ENCODE measurements around the gene RBM20.
"Not testable (repeated sequence)": the region's sequence is repeated elsewhere in the genome, so short reads cannot be mapped to it uniquely, and the experiment has no call there.

RBM20 gene

DNA sequence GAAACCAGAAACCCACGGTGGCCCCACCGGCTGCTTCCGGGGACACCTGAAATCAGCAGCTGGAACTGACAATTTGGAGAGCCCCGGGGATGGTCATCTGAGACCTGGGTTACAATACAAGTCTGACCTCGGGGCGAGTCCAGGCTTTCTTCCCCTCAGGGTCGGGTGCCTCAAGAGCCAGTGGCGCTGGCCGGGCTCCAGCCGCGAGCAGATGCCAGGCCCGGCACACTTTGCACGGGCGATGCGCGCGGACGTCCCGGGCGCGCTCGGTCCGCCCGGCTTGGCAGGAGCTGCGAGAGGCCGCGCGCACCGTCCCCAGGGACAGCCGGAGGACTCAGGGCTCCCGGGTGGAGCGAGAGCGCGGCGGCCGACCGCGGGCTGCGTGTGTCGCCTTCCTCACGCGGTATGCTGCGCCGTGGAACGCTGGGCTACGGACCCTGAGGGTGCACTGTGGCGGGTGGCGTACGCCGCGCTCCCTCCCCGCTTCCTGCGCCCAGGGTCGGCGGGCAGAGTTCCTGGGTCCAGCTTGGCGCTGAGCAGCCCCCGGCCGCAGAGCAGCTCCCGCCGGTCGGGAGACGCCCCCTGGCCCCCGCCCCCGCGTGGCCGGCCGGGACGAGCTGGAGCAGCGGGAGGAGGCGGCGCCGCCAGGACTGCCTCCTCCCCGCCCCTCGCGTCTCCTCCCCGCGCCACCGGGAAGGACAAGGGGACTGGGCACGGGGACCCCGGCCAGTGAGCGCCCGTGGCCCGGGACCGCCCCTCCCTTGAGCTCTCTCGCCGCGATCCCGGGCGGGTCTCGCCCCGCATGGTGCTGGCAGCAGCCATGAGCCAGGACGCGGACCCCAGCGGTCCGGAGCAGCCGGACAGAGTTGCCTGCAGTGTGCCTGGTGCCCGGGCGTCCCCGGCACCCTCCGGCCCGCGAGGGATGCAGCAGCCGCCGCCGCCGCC lies at the start of gene RBM20:
TSS of gene RBM20 (plus strand) at position 684 of the 945 bp plus-strand sequence. CDS start at position 803, 119 bp downstream.
- no peak for DNase-seq (ENCODE audit: low read depth)

DNA sequence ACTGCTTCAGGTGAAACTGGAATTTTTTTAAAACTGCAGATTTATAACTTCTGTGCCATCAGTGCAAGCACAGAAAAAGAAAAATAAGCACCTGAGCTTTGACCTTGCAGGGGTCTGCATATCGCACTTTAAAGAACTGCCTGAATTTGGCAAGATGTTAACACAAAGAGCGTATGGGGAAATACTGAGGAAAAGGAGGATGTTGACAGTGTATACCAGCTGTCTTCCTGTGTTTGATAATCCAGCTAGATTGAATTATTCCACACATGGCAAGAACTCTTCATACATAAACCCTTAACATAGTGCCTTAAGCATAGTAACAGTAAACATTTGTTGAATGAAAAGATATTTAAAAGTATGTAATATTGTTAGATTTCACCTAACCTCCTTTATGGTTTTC lies 46.7 kb upstream of the RBM20 start:
- DNase-seq (ENCODE audit: low read depth): no peak

DNA sequence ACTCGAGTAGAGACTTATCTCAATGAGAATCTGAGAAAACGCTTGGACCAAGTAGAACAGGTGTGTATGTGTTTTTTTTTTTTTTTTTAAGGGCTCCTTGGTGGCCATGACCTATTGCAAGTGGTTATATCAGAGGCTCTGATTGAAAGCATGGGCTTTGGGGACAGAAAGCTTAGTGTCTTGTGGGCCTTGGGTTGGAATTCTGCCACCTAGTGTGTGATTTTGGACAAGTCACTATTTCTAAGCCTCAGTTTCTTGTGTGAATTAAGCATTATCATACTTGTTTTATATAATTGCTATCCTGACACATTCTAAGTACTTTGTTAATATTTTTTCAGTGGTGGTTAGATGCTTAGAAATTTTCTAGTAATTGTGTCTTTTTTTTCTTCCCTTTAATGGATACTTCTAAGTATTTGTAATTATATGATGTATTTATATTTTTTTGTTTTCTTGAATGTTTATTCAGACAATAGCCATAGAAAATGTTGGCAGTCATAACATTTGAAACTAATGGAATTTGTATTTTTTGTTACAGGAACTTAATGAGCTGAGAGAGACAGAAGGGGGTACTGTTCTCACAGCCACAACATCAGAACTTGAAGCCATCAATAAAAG lies 43.5 kb upstream of the RBM20 start:
- no peak for DNase-seq (ENCODE audit: low read depth)

DNA sequence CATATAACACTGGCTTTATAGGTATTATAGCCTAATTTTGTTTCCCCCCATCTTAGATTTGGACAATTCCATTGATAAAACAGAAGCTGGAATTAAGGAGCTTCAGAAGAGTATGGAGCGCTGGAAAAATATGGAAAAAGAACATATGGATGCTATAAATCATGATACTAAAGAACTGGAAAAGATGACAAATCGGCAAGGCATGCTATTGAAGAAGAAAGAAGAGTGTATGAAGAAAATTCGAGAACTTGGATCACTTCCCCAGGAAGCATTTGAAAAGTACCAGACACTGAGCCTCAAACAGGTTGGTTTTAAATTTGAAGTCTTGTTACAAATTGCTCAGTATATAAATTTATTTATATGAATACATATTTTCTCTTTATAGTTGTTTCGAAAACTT lies 42.6 kb upstream of the RBM20 start:
- no peak for DNase-seq (ENCODE audit: low read depth)

DNA sequence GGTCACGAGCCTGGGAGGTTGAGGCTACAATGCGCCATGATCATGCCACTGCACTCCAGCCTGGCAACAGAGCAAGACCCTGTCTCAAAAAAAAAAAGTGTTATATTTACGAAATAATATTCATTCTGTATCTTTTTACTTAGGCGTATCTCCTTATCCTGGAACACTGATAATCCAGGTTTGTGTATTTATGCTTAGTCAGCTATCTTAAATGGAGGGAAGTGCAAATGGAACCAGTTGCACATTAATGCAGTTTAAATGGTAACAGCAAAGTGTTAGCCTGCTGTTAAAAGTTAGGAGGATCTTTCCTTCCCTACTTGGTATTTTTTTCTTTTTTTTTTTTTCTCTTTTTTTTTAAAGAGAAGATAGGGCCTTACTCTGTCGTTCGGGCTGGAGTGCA lies 36.0 kb upstream of the RBM20 start:
- no peak for DNase-seq (ENCODE audit: low read depth)

DNA sequence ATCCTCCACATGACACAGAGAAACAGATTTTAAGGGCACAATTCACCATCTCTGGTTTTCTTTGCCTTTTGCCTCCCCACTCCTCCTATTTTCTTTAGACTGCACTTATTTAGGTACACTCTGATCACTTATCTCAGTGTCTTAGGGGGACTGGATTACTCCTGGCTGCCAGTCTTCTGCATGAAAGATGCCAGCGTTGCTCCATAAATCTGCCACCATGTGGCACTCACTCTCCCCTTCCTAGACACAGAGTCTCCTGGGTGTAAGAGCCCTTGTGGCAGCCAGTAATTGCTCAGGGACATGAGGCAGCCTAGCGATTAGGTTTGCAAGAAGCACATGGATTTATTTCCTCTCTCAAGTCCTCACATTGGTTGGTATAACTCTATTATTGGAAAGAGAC lies 34.5 kb upstream of the RBM20 start:
- no peak for DNase-seq (ENCODE audit: low read depth)

DNA sequence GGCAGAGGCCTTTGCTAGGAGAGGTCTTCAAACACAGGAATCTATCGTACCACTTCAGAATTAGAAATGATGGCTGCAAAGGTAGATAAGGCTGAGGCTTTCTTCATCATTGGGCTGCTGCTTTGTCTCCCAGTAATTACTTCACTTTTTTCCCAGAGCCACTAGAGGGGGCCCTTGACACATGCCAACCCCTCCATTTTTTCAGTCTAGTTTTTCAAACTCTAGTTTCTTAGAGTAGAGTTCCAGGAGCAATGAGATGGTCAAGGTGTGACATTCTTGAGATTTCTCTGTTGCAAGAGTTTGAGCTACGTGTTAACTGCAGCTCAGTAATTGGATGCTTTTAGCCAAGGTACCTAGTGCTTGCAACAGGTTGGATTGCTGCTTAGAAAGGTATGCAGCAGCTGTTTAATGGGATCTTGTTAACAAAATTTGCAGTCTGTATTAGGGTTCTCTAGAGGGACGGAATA lies 33.8 kb upstream of the RBM20 start:
- DNase-seq (ENCODE audit: low read depth): peak; percentile 22

DNA sequence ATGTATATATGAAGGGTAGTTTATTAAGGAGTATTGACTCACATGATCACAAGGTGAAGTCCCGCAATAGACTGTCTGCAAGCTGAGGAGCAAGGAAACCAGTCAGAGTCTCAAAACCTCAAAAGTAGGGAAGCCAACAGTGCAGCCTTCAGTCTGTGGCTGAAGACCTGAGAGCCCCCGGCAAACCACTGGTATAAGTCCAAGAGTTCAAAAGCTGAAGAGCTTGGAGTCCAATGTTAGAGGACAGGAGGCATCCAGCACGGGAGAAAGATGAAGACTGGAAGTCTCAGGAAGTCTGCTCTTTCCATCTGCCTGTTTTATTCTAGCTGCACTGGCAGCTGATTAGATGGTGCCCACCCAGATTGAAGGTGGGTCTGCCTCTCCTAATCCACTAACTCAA lies 33.4 kb upstream of the RBM20 start:
- DNase-seq (ENCODE audit: low read depth): not testable (repeated sequence)

DNA sequence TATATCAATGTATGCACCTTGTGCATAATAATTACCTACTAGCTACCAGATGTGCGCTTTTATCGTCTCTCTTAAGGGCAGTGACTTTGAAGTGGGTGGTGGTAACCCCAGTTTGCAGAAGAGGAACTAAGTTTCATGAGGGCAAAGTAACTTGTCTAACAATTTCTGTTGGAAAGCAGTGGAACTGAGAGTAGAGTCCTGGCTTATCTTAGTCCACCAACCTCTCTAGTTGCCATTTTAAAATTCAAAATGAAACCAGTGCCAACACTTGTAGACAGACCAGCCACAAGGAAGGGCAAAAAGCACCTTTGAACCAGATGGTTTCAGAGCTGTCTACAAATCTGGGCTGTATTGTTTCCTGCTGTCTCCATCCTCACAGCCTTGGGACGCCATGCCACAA lies 32.0 kb upstream of the RBM20 start:
- DNase-seq (ENCODE audit: low read depth): no peak

DNA sequence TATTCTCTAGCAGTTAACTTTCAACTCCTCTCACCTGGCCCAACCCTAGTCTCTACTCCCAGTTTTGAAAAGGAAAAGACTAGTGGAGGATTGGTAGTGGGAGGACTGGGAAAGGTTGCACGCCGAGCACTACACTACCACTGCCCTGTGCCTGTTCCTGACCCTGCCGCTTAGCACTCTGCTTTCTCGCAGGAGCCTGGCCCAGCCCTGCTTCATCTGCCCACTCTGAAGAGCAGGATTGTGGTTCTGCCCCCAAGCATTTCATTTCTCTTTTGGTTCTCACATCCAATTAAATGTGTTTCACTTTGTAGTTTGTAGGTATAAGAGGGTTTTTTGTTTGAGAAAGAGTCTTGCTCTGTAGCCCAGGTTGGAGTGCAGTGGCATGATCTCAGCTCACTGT lies 31.5 kb upstream of the RBM20 start:
- no peak for DNase-seq (ENCODE audit: low read depth)

DNA sequence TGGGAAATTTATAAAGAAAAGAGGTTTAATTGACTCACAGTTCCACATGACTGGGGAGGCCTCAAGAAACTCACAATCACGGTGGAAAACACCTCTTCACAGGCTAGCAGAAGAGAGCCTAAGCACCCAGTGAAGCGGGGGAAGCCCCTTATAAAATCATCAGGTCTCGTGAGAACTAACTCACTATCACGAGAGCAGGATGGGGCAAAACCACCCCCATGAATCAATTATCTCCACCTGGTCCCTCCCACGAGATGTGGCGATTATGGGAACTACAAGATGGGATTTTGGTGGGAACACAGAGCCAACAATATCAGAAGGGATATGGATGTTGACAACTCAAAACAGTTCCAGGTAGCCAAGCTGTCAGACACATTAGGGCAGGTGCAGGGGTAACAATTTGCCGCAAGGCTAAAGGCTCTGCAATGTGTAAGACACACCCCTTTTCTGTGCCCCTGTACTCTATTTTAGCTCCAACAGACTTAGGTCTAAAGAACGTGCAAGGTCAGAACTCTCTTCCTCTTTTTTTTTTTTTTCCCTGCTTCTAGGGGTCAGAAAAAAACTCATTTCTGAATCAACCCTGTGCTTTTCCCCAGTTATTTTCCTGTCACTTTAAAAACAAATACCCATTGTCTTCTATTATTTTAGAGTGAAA lies 30.7 kb upstream of the RBM20 start:
- no peak for DNase-seq (ENCODE audit: low read depth)

DNA sequence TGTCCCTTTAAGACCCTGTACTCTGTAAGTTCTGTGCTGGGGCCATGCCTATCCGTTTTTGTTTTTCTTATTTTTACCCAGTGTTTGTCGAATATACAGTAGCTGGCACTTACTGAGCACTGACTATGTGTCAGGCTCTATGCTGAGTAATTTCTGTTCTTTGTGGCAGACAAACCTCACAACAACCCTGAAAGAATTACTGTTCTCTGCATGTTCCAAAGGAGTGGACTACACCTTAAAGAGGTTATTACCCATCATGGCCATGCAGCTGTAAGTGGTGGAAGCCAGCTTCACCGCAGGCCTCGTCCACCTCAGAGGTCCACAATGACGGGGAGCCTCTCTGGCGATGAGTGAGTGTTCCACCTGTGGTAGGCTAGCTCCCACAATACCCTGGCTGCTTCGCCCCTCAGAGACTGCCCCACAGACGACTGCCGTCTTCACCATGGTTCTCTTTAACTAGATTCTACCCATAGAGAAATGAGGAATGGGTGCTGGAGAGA lies 30.1 kb upstream of the RBM20 start:
- DNase-seq (ENCODE audit: low read depth): no peak

DNA sequence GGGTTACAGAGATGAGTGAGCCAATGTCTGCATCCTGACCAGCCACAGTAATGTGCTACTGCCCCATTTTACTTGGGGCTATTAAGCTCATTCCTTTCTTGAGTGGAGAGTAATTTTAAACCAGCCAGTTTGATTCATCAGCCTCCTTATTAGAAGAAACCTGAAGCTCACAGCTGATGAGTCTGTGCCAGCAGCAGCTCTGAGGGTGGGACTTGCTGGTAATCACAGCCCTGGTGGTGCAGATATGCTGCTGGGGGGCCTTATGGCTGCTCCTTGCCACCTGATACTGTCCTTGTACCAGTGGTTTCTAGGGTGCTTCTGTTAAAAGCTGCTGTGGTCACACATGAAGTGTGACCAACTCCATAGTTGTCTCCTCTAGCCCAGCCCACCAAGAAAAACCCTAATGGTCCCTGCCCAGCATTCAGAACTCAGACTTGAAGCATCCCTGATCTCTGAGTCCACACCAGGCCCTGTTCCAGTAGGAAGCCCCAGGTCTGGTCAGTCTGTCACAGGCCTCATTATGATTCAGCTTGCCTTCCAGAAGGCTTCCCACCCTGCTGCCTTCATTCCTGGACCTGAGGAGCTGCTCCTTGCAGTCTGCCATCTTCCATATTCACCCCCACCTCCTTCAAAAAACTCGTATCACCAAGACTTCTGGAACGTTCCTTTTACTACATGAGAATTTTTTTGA lies 28.9 kb upstream of the RBM20 start:
- DNase-seq (ENCODE audit: low read depth): no peak

DNA sequence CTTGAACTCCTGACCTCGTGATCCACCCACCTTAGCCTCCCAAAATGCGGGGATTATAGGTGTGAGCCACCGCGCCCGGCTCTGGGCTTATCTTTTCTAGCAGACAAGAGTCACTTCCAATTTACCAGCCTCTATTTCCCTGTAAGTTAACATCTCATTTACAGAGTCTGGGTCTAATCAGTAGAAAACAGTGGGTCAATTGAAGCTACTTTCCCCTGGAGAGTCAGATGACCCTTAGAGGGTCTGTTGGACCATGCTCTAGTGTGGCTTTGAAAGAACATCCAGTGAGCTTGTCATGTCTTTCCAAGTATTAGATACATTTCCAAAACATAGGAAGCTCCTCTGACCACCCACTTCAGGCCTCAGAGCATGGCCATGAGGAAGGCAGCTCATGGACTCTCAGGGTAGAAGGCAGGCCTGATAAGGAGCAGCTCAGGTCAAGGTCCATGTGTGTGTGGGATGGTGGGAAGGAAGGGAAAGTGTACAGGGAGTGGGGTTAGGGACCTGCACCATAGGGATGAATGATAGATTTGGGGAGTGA lies 27.6 kb upstream of the RBM20 start:
- DNase-seq (ENCODE audit: low read depth): no peak

DNA sequence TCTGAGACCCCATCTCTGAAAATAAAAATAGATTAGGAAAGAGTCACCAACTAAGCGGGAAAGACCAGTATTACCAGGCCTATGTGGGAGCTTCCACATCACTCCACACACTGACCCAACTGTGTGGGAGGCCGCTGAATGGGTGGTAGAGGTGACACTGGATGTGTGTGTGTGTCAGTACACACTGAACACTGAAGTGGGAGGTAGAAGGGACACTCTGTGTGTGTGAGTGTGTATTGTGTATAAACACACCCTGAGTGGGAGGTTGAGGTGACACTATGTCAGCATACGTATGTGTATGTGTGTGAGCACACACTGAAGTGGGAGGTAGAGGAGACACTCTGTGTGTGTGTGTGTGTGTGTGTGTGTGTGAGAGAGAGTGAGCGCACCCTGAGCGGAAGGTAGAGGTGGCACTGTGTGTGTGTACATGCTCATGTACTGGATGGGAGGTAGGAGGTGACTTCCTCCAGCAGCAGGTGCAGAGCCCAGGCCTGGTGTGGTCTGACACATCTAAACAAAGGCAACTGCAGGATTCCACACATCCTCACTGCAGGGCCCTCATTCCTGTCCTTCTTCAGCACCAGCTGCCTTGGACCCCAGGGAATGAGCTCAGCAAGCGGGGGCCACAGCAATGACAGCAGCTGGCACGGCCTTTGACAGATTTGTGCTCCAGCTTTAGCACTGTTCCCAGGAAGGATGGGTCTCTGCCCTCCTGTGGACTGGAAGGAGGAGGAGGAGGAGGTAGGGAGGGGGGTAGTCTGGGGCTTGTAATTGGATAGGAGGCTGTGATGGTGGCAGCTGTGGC lies 26.5 kb upstream of the RBM20 start:
- no peak for DNase-seq (ENCODE audit: low read depth)

DNA sequence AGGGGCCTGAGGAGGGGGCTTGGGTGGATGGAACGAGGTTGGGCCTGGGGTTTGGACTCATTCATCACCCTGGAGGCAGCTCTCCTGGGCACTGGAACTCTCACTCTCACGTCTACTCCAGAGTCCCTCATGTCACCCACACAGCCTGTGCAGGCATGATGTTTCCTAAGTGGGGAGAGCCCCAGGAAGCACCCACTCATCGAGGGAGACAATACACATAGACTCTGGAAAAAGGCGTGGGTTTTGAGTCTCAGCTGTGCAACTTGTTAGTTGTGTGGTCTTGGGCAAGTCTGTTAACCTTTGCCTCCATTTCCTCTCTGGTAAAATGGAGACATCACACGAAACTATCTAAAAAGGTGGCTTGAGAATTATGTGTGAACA lies 25.9 kb upstream of the RBM20 start:
- no peak for DNase-seq (ENCODE audit: low read depth)

DNA sequence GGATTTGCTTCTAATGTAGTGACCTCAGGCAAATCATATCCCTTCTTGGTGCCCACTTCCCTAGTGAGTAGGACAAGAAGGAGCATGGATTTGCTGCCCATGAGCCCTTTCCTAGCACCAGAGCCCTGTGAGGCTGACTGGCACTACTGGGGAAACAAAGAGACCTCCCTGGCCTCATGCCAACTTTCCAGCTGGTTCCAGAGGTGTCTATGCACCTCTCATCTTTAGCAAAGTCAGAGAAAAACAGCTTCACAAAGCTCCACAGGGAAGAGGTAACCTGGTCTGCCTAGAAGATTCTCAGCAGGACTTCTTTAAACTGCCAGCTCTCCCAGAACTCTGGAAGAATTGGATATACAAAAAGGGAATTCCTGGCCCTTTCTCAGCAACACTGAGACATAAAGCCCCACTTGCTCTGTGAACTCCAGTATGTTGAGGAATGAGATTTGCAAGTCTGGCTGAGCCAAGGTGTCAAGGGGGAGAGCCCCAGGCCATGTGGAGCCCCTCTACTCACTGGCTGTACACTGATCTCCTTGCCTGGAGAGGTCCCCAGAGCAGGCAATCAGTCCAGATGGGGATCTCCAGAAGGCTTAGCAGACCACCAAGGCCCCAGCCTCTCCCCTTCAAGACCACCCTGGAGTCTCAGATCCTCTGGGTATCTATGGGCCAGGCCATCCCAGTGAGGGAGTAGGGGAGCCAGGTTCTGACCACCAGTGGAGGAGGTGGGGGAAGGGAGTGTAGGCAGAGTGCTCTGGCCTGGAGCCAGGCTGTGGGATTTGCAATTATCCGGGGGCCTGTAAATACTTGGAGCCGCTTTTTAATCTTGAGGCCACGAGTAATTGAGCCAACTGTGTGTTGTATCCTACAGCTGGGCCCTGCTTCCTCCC lies 24.4 kb upstream of the RBM20 start:
- DNase-seq (ENCODE audit: low read depth): no peak

DNA sequence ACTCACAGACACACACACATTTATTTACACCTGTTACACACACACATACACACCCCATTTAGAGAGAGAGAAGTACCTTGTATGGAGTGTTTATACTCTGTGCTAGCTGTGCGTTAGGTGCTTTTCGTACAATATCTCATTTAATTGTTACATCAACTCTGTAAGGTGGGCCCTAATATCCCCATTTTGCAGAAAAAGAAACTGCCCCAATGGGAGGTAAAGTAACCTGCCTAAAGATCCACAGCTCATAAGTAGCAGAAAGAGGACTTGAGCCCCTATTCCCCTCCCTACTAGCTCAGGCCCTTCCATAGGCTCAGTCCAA lies 23.8 kb upstream of the RBM20 start:
- no peak for DNase-seq (ENCODE audit: low read depth)

DNA sequence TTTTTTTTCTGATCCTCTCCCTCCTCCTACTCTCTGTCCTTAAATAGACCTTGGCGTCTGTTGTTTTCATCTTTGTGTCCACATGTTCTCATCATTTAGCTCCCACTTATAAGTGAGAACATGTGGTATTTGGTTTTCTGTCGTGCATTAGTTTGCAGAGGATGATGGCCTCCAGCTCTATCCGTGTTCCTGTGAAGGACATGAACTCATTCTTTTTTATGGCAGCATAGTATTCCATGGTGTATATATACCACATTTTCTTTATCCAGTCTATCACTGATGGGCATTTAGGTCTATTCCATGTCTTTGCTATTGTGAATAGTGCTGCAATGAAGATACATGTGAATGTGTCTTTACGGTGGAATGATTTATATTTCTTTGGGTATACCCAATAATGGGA lies 20.8 kb upstream of the RBM20 start:
- DNase-seq (ENCODE audit: low read depth): not testable (repeated sequence)

DNA sequence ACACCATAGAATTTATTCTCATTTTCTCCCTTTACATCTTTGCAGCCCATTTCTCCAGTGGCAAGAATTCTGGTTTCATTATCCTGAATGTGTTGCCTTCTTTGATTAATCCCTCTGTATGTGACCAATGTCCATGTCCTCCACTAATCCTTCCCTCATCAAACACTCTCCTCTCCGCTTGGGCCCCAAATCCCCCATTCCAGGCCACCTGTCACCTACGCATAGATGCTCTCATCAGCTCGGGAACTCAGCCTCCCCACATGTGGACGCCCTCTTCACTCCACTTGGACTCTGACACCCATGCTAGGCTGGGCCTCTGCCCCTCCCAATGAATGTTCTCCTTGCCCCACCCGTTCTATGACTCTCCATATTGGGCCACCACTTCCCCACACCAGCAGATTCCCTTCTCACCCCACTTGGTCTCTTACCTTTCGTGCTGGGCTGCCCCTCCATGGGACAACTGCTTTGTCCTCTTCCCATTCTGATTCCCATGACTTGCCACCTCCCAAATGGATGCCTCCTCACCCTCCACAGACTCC lies 18.7 kb upstream of the RBM20 start:
- no peak for DNase-seq (ENCODE audit: low read depth)

Data from activated T-helper 1 cell treated with Interleukin-2 at 50 U/mL for 16 hours (primary cell).